GM18870 (cell line): ENCODE measurements around the gene TRIM36.
A peak's percentile ranks its signal among the peaks of the same experiment; 100 is the strongest.

Source experiments
- ATAC-seq: cut with Tn5 transposase; IDR thresholded peaks from one replicate; pipeline ENCODE4 v1.9.1; 2021; ENCODE audit warnings: moderate library complexity; ENCODE audit not compliant: unreplicated experiment

TRIM36 gene, protein sequence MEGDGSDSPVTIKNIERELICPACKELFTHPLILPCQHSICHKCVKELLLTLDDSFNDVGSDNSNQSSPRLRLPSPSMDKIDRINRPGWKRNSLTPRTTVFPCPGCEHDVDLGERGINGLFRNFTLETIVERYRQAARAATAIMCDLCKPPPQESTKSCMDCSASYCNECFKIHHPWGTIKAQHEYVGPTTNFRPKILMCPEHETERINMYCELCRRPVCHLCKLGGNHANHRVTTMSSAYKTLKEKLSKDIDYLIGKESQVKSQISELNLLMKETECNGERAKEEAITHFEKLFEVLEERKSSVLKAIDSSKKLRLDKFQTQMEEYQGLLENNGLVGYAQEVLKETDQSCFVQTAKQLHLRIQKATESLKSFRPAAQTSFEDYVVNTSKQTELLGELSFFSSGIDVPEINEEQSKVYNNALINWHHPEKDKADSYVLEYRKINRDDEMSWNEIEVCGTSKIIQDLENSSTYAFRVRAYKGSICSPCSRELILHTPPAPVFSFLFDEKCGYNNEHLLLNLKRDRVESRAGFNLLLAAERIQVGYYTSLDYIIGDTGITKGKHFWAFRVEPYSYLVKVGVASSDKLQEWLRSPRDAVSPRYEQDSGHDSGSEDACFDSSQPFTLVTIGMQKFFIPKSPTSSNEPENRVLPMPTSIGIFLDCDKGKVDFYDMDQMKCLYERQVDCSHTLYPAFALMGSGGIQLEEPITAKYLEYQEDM

GRCh38 chr5:115169487-115170133, at the start of gene TRIM36:
Gene TRIM36, minus strand, starts transcription at chr5:115169908. Its CDS starts 274 bp downstream, at chr5:115169634.
- peak; percentile 89 for ATAC-seq

- ATAC-seq = no peak
These were observed 44.8 kb upstream of the TRIM36 start for GRCh38 chr5:115214541-115214940.

DNA sequence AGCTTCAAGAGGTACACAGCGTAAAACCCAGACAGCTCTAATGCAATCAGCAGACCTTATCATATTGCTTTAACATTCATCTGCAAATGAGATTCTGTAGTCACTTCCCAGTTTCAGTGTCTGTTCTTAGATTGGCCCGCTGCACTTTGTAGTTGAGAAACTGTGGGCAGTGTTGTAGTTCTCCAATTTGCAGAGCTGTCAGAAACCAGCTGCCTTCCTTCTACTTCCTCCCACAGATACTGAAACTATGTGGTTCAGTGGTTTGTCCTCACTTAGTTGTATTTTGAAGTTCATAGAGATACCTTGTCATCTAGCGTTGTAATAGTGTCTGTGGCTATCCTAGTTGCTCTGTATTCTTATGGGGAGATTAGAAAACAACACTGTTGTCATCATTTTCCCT, 39.6 kb upstream of the TRIM36 start:
- ATAC-seq = peak; percentile 100

- no peak for ATAC-seq
These were observed 33.2 kb upstream of the TRIM36 start for GRCh38 chr5:115202952-115203351.

DNA sequence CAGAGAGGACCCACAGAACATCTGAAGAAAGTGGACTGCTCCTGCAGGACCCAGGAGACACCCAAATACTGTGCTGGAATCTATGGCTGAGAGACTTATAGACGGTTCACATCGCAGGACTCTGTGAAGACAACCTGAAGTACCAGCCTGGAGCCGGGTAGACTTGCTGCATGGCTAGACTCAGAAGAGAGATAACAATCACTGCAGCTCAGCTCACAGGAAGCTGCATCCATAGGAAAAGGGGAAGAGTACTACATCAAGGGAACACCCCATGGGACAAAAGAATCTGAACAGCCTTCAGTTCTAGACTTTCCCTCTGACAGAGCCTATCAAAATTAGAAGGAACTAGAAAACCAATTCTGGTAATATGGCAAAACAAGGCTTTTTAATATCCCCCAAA, 26.5 kb upstream of the TRIM36 start:
- no peak for ATAC-seq

- ATAC-seq = no peak
These were observed 25.0 kb upstream of the TRIM36 start for GRCh38 chr5:115194676-115195075.

GRCh38 chr5:115193295-115193694, 23.6 kb upstream of the TRIM36 start:
- ATAC-seq = no peak

DNA sequence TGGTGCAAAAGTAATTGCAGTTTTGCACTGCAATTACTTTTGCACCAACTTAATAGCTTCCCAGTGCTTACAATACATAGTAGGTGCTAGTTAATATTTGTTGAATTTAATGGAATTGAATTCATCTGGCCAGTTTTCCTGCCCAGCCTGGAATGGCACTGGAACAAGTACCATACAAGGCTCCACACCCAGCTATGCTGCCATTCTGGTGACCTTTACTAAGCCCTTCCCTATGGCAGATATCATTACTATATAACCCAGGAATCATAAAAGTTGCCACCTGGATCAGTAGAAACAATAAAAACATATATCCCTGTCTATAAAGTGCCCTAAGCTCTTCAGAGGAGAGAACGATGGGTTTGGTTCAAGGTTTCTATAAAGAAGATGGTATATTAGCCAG, 22.4 kb upstream of the TRIM36 start:
- no peak for ATAC-seq

DNA sequence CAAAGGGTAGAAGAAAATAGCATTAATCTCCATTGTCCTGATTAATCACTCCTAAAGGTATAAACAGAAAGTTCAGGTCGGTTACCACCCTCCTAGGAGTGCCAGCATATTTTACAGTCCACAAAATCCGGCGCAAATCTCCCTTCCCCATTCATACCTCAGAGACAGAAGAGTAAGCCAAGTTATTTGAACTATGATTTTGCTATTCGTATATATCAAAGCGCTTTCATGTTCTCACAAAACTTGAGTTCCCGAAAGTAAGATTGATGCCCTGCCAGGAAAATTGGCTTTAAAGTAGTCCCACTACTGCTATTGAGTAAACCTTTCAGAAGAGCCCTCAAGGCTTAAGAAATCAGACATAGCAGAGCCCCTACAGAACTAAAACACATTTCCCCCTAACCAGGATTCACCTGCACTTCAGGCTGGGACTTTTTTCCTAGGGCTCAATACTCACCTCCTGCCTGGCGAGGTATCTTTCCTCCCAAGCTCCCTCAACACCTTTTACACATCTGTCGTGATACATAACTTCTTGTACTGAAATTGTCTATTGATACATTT, 21.8 kb upstream of the TRIM36 start:
- ATAC-seq = no peak

- no peak for ATAC-seq
These were observed 20.7 kb upstream of the TRIM36 start for GRCh38 chr5:115190388-115190787.

DNA sequence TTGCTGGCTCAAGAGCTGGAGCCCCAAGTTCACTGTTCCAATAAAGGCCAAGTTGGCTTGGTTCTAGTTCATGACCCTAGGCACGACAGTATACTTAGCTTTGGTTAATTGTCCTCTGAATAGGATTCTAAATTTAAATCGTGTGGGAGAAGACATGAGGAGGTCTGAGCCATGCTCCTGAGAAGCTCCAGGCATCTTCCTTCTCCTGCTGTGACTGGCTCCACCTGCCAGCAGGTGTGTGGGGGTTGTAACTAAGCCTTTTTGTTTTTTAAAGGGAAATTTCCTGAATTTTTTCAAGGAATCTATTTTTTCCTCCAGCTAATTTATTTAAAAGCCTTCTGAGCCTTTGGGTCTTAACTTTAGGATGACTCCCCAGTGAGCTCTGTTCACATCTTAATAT, 20.2 kb upstream of the TRIM36 start:
- no peak for ATAC-seq

DNA sequence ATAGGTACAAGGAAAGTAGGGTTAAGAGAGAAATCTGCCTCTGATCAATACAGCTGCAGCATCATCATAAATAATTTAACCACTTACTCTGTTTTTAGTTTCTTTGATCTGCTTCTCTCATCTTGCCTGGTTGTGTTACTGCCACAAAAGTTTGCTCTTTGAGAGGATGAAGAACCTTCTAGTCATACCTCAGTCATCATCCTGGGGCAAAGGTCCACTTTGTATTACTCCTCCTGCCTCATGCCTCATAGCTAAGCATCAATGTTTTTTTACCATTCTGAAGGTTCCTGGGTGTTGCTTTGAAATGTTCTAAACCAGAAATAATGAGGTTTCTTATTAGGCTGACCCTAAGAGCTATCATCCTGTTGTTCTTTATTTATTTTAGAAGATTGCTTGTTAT, 17.1 kb upstream of the TRIM36 start:
- no peak for ATAC-seq

- no peak for ATAC-seq
These were observed 15.1 kb upstream of the TRIM36 start for GRCh38 chr5:115184770-115185169.

- ATAC-seq = no peak
These were observed 12.0 kb upstream of the TRIM36 start for GRCh38 chr5:115181757-115182156.

- peak; percentile 47 for ATAC-seq
These were observed 10.5 kb upstream of the TRIM36 start for GRCh38 chr5:115180165-115180709.

- ATAC-seq = peak; percentile 31
These were observed 9.9 kb upstream of the TRIM36 start for GRCh38 chr5:115179394-115180164.

DNA sequence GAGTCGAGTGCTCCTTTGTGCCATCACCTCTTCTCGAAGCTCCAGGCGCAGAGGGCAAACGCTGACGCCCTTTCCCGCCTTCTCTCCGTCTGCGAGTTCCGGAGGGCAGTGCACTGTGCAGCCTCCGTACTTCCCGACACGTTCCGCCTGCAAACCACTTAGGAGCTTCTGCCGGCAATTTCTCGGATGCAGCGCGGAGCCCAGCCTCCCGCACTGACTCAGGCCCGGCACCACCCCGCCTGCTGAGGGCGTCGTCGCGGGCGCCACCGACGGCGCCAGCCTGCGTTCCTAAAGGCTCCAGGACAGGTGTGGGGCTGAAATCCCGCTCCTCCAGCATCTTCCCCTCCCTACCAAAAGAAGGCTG, 9.3 kb upstream of the TRIM36 start:
- ATAC-seq = no peak

- ATAC-seq = no peak
These were observed 1.3 kb upstream of the TRIM36 start for GRCh38 chr5:115170929-115171510.

DNA sequence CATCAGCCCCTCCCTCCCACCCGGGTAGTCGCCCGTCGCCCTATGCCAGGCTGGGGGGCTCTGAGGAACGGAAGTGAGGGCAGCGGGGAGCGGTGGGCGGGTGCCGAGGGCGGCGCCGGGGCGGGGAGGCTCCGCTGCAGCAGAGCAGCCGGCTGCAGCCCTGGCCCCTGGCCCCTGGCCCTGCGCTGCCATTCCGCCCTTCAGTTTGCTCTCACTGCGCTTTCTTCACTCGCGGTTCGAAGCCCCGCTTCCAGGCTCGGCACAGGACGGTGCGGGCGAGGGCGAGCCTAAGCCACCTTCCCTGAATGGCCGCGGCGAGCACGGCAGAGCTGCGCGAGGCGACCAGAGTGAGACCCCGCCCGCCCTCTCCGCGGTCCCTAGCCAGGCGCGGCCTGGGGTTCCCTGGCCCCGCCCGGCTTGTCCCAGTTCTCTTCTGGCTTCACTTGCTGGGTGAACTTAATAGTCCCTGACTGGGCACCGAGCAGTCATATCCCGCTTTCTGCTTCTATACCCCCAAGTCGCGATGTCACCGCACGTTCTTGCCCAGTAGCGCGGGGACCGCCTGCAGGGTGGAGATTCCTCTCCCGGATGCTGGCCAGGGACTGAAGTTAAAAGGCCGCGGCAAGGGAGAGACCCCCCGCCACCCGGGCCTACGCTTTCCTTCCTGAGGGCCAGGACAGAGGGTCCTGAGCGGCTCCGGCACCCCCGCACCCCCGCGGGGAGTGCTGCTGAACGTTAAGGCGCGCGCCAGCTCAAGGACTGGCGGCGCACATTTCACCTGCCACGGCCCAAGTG, 623 bp upstream of the TRIM36 start:
- ATAC-seq = peak; percentile 41
